Activated gamma-delta T cell (primary cell): ENCODE results near the gene KLC3.

Source experiments
- DNase-seq: peaks from one replicate; lab custom pipeline; 2025; lab: John Stamatoyannopoulos, UW

The KLC3 gene

DNA sequence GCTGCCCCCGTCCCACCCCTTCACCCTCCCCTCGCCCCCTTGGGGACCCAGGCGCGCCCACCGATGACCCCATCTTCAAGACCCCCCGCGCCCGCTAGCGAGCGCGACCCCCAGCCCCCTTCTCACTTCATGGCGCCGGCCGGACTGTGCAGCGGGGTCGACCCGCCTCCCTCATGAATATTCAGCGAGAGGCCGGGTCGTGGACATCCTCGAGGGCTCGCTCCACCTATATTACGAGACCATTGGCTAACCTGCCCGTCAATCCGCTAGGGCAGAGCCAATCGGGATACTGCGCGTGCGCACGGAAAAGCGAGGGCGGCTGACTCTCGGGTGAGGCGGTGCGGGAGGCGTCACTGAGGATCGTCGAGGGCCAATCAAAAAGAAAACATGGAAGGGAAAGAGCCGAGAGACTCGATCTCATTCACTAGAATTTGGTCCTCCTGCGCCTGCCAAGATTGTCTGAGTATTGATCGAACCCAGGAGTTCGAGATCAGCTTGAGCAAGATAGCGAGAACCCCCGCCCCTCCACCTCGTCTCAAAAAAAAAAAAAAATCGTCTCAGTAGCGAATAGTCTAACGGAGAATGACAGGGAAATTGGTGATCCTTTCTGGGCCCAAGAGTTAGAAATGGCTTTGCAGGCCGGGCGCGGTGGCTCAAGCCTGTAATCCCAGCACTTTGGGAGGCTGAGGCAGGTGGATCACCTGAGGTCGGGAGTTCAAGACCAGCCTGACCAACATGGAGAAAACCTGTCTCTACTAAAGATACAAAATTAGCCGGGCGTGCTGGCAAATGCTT is 30.1 kb downstream of the KLC3 start, which contains the start of gene ERCC2:
TSS of gene ERCC2 (minus strand) at position 164 of the 795 bp plus-strand sequence. CDS start at position 131, 33 bp downstream.
- DNase-seq, result peak; percentile 90

DNA sequence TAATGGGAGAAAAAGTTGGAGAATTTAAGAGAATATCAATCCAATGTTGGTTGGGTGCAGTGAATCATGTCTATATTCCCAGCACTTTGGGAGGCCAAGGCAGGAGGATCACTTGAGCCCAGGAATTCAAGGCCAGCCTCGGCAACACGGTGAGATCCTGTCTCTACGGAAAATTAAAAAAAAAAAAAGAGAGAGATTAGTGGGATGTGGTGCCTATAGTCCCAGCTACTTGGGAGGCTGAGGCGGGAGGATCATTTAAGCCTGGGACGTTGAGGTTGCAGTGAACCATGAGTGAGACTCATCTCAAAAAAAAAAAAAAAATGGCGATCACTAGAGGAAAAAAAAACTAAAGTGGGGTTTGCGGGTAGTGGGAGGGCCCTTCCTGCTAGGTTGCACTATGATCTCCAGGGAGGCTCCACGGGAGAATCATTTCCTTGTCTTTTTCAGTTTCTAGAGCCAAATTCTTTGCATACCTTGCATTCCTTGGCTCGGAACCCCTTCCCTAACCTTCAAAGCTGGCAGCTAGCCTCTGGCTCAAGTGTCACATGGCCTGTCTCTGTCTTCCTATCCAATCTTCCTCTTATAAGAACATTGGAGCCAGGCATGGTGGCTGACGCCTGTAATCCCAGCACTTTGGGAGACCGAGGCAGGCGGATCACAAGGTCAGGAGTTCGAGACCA is 35.6 kb downstream of the KLC3 start:
- DNase-seq, result no peak

DNA sequence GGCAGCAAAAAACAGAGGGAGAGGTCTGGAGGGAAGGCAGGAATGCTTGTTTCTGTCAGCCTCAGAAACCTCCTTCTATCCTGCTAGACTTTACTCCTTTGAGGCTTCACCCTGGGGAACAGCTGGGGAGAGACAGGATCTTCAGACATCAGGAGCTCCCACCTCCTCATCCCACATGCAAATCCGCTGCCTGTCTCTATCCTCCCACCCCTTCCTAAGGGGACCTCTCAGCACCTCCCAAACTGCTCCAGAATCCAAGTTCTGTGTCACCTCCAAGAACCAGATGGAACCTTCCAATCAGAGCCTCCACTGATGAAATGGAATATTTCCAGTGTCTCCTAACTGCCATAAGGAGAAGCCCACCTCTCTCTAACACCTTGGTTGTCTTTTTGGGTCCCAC is 39.6 kb downstream of the KLC3 start:
- DNase-seq, result no peak

DNA sequence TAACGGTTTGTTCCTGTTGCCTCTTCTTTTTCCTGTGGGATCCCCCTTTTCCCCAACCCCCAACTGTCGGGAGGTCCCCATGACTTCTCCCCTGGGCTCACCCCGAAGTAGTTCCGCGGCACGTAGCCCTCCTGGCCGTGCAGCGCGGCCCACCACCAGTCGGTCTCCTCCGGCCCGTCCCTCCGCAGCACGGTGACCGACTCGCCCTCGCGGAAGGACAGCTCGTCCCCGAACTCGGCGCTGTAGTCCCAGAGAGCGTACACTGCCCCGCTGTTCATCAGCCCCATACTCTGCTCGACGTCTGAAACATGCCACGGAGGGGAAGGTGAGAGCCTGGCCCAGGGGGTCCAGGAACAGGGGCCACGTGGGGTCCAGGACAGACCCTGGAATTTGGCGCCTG is 41.9 kb downstream of the KLC3 start:
- DNase-seq, result no peak

DNA sequence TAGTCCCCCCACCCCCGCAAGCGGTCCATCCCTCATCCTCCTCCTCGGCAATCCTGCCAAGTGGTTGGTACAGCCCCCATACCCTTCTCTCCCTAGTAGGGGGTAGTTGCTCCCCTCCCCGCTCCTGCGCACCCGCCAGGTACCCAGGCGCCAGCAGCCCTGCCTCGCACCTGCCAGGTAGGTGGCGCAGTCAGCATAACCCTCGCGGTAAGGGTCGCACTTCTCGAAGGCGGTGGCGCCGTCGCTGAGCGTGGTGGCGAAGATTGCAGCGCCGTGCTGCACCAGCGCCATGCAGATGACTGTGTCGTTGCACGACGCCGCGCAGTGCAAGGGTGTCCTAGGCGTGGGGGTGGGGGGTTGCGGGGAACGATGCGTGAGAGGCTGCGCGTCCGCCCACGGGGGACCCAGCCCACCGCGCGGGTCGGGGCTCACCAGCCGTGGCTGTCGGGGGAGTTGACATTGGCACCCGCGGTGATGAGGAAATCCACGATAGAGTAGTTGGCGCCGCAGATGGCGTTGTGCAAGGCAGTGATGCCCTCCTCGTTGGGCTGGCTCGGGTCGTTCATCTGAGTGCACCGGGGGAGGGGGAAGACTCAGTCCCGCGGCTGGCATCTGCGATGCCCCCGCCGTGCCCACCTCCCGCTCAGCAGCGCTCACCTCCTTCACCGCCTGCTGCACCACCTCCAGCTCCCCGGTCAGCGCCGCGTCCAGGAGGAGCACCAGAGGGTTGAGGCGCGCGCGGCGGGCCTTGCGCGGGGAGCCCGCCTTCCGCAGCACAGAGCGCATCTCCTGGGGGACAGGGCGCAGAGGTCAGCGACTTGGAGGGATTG is 45.1 kb downstream of the KLC3 start:
- DNase-seq, result no peak

DNA sequence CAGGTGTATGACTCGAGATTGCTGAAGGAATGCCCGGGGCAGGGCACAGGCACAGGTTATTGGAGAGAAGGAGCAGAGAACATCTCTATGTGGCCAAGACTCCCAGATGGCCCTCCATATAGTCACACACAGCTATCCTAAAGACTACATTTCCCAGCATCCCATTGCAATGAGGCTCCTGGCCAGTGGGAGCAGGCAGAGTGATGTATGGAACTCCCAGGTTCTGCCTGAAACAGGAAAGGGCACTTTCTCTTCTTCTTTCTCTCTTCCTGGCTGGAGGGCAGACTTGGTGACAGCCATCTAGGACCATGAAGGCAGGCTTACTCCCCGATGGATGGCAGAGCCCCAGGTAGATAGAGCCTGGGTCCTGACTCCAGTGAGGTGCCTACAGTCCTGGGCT is 50.8 kb downstream of the KLC3 start:
- DNase-seq, result no peak

DNA sequence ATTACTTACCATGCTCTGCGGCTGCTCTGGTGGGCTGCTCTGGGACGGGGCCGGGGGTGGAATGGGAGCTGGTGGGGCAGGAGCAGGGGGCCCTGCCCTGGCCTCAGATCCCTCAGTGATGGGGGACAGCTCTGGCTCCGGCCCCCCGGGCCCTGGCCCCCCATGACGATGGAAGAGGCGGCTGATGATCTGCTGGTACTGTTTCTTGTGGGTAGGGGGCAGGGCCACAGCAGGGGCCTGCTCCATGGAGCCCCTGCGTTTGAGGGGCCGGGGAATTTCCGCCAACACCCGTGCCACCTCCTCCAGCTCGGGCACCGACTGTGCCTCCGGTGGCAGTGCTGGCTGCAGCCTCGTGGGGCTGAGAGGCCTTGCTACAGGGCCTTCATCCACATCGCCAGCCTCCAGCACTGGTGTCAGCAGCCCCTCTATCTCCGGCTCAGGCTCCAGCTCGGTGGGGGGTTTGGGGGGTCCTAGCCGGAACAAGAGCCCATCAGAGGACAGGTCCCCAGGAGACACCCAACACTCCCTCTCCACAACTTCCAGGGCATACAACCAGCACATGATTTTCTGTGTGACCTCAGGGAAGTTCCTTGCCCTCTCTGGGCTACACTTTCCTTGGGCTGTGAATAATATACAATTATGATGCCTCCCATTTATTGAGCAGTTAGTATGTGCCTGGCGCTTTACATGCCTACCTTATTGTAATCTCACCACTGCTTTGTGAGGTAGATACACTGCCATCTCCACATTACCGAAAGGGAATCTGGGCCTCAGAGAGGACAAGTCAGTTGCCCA is 51.5 kb downstream of the KLC3 start:
- no peak for DNase-seq

DNA sequence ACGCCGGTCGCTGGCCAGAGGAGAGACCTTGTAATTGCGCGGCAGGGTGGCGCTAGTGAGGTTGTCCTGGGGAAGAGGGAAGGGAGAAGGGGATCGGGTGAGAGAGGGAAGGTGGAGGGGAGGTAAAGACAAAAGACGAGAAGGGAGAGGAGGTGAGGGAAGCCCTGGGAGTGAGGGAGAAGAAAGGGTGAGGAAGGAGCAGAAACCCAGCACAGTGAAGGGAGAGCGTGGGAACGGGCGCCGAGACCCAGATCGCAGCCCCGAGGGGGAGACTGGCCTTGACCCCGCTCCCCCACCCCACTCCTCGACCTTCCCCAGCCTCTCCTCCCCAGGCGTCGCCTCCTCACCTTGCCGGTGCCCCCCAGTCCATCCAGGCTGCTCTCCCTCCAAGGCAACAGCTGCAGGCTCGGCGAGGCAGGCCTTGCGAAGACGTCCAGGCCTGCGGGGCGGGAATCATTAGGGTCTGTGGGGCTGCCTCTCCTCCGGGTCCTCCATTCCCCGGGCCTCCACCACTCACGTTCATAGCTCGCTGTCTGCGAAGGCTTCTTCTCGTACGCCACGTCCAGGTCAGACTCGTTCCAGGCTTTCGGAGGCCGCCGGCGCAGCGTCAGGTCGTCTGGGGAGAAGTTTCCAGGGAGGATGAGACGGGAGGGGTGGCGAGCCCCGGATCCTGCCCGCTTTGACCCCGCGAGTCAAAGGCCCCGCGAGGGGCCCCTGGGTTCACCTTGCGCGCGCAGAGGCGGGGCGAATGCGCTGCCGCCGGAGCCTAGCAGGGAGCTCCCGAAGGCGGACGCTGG is 55.5 kb downstream of the KLC3 start:
- no peak for DNase-seq

DNA sequence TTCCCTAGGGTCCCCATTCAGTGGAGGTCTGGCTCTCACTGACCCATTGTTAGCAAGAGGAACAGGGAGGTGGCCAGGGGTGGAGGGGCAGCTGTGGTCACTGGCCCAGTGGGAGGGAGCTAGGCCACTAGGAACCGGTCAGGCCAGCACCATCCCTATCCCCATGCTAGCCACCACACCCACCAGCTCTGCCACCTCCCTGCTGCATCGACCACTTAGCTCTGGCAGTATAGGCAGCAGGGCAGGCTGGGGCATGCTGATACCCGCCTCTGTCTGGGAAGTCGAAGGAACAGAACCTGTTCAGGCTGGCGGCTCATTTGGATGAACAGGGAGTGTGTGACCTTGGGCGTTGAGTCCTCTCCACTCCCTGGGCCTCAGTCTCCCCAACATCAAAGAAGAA is 59.6 kb downstream of the KLC3 start:
- DNase-seq, result no peak
